Left renal cortex interstitium (tissue), 4 donors: Measurements from ENCODE around the gene C1GALT1. TPM values are rescaled to one million over a fixed set of nuclear protein-coding genes. Genes with fewer than 3 reads are reported as not detected.

Experiments
- DNase-seq, 4 donors: peaks; one replicate each; pipeline ENCODE4 v3.0.0-alpha.2; 2013; ENCODE audit warnings: low read depth in 4 of 4, low spot score in 2 of 4, missing footprints in 1 of 4
- polyA plus RNA-seq, 4 donors: library from polyadenylated mRNA; unstranded; fragments of 120-200 nt; gene quantifications; one replicate each; pipeline ENCODE4 v1.2.1, GENCODE V29; 2013; ENCODE audit not compliant: insufficient read length in 4 of 4

Gene C1GALT1
- polyA plus RNA-seq, 4 donors = 36.7 to 56.6 (median 47.6) TPM

- DNase-seq = peak in 1 of 4 donors; percentile 6
Measured at GRCh38 chr7:7265081-7266075, 83.0 kb downstream of the C1GALT1 start.

DNA sequence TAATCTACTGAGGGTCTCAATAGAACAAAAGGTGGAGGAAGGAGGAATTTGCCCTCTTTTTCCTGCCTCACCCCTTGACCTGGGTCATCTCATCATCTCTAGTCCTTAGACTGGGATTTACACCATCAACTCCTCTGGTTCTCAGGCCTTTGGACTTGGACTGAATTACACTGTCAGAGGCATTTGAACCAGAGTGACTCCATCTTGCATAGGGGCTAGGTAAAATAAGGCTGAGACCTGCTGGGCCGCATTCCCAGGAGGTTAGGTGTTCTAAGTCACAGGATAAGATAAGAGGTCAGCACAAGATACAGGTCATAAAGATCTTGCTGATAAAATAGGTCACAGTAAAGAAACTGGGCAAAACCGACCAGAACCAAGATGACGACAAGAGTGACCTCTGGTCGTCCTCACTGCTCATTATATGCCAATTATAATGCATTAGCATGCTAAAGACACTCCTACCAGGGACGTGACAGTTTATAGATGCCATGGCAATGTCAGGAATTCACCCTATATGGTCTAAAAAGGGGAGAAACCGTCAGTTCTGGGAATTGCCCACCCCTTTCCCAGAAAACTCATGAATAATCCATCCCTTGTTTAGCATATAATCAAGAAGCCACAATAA is 84.0 kb downstream of the C1GALT1 start:
- no peak for DNase-seq

DNA sequence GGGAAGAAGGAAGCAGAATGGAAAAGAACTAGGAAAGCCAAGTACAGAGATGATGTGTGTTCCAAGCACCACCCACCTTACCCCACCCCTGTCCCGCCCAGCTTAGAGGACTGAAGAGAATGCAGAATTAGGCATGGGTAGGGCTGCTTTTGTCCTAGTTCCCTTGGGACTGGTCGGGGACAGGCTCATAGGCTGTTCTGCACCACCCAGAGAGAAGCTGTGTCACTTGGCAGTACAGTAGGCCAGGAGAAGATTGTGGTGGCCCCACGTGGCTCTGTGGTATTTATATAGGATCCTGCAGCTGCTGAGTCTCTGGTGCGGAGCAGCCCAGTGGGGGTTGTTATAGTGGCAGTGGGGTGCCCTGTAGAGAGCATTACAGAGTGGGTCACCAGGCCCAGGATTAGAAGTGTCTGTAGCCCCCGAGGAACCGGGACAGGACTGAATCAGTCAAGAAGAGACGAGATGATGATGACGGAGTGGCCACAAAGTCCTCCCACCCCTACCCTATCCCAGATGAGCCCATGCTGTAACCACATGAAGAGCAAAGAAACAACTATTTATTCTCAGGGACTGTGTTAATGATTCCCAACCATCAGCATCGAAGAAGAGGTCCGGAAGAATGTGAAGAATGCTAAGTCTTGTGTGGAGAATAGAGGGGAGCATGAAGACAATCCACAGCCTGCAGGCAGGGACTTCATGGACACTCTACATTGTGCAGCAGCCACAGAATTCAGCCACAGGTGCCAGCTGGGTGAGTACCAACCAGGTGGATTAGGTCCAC is 88.9 kb downstream of the C1GALT1 start:
- no peak for DNase-seq

DNA sequence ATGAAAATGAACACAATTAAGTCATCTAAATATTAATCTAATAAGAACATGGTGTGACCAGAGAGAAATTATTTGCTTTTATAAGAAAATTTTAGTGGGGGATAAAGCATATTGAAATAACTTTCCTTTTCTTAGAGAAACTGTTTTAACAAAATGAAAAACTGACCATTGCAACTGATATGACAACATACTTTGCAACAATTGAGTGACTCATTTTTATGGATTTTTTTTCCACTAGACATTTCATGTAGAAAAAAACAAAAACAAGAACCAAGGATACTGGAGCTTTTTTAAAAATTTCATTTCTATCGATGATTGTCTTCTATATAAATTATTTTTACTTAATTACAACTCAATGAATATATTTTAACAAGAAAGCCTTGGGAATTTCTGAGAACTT is 90.0 kb downstream of the C1GALT1 start:
- DNase-seq = no peak

DNA sequence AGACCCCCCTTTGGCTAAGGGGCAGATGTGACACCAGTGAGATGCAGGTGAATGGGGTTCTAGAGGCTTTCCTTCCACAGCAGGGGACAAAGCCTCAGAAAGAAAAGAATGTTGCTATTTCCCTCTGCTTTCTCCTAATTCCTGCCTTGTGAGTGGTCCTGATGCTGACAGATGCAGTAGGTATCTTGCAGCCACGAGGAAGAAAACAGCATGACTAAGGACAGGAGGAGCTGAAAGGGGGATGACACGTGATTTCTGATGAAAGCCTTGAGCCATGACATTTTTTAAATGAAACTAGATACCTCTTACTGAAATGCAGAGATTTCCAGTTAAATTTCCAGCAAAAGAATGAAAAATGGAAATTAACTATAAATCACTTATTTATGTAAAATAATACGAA is 92.4 kb downstream of the C1GALT1 start:
- DNase-seq = no peak

DNA sequence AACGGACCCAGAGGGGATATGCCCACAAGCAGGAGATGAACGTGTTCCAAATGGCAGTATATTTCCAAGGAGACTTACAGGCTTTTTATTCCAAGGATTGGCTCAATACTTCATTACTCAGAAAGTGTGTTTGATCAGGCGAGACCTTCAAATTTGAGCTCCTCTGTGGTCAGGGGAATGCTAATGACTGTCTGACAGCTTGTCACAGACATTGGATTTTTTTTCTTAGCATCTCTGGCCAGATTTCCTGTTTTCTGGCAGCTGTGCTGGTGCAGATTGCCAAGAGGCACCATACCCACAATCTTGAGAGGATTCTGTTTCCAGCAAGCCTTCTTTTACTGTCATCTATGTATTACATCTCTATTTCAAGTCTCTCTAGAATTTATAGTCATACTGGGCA is 93.8 kb downstream of the C1GALT1 start:
- DNase-seq = no peak

- DNase-seq = no peak
Measured at GRCh38 chr7:7290429-7291122, 108.2 kb downstream of the C1GALT1 start.

DNA sequence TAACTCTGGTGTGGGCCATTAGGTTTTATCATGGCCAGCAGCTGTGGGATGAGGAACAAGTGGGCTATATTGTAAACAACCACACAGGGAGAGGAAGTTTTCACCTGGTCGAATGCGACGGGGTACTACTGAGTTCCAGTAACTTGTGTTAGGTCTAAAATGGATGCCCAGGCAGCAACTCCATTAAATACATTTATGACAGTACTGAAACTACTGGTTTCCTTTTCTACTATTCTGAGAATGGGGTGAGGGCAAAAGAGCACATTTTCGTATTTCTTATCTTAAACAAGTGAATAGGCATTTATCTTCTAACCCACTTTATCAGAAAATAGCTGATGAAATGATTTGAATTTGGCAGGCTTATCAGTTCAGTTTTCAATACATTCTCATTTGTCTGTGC is 109.7 kb downstream of the C1GALT1 start:
- DNase-seq = no peak

DNA sequence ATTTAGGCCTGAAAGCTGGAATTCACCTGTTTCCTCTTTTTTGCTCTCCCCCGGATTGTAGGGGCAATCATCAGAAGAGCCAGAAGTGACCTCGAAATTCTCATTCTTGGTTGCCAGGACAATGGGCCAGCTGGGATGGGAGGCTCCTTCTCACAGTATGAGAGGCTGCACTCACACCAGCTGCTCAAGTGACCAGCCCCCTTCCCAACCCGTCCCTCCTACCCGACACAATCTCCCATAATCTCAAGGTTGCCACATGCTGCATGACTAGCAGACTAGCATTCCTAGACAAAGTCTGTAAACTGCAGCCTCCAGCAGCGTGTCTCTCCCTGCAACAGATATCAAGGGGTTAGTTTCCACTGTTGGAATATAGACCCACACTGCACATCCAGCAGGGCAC is 110.3 kb downstream of the C1GALT1 start:
- no peak for DNase-seq

DNA sequence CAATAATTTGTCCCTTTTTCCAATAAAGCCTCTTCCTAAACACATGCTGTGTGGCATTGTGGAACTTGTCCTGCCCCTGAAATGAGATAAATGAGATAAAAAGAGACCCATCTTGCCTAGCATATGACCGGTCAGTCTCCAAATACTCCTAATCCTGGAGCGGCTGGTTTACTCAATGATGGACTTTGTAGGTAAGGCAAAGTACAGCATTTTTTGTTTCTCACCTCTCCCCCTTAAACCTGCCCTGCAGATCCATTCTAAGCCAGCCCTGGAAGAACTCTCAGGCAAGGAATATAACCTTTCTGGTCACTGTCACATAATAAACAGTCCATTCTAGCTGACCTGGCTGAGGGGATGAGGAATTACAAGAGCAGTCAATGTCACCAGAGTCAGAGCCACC is 110.7 kb downstream of the C1GALT1 start:
- no peak for DNase-seq

DNA sequence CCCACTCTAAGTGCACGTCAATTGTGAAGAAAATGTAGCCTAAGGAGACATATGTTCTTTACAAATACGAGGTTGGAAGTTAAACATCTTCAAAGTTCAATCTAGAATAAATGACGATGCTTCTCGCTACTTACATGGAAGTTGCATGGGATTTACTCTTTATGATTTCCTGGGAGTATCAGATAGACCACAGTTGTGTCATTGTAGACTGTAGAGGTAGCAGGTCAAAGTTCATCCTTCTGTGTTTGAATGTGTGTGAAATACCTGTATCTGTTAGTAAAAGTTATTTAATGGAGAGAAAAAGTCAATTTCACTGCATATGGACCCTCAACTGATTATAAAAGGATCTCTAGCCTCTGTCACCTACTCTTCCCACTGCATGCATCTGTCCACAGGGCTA is 112.6 kb downstream of the C1GALT1 start:
- no peak for DNase-seq
